ENCODE results near the gene RTN4R. TPM values are rescaled to one million over a fixed set of nuclear protein-coding genes. Genes with fewer than 3 reads are reported as not detected.
A peak's percentile ranks its signal among the peaks of the same experiment; 100 is the strongest.

Gene RTN4R
- total RNA-seq, 1 experiment from 2014 or later: 9.6 TPM

- no peak for TF ChIP-seq EZH2 (IDR thresholded peaks at IDR 0.05; ENCODE audit: borderline replicate concordance, low read depth, low read length, poor library complexity, severe bottlenecking)
- no peak for TF ChIP-seq CTCF (conservative IDR thresholded peaks at IDR 0.05; ENCODE audit: low read depth, low read length)
- peaks cover 39% of the 10 kb centered on the region for H3K4me1 ChIP-seq (ENCODE audit: insufficient read depth, low read length, poor library complexity, severe bottlenecking)
- no peaks in the 10 kb centered on the region for H3K9me3 ChIP-seq (ENCODE audit: low read depth, low read length, poor library complexity, severe bottlenecking)
- ChIA-PET CTCF (no interaction called here), POLR2A (ENCODE audit: low non-redundant PET) (no interaction called here)
- H3K36me3 ChIP-seq (ENCODE audit: insufficient read depth, low read length, poor library complexity, severe bottlenecking): no peaks in the 10 kb centered on the region
- DNase-seq (ENCODE audit: low spot score): no peak
- no TSS peak for BruUV-seq (replicated peaks)
- no peak overlapping the region for H3K4me3 ChIP-seq (ENCODE audit: low read depth, low read length, poor library complexity, severe bottlenecking)
- intact Hi-C loops (cut with micrococcal nuclease; ENCODE audit: unreplicated experiment): no loop called here
- H3K27ac ChIP-seq (ENCODE audit: low read depth, low read length, poor library complexity, severe bottlenecking): peak overlapping the region; percentile 16
- no peaks in the 10 kb centered on the region for H3K27me3 ChIP-seq (replicated peaks; ENCODE audit: insufficient read depth, low read depth, low read length, poor library complexity)
Measured at GRCh38 chr22:20203142-20203551, 65.0 kb downstream of the RTN4R start.

GRCh38 chr22:20201837-20202392, 66.2 kb downstream of the RTN4R start:
- CTCF ChIA-PET: no interaction called here
- H3K4me1 ChIP-seq (ENCODE audit: insufficient read depth, low read length, poor library complexity, severe bottlenecking): peaks cover 34% of the 10 kb centered on the region

GRCh38 chr22:20199906-20200305, 68.2 kb downstream of the RTN4R start:
- POLR2A ChIA-PET (ENCODE audit: low non-redundant PET): no interaction called here
- H3K36me3 ChIP-seq (ENCODE audit: insufficient read depth, low read length, poor library complexity, severe bottlenecking): no peaks in the 10 kb centered on the region
- no peak for DNase-seq (ENCODE audit: low spot score)
- intact Hi-C loops (cut with micrococcal nuclease; ENCODE audit: unreplicated experiment): no loop called here
- BruUV-seq (replicated peaks): no TSS peak
- no peak overlapping the region for H3K4me3 ChIP-seq (ENCODE audit: low read depth, low read length, poor library complexity, severe bottlenecking)
- H3K27me3 ChIP-seq (replicated peaks; ENCODE audit: insufficient read depth, low read depth, low read length, poor library complexity): no peaks in the 10 kb centered on the region
- H3K4me1 ChIP-seq (ENCODE audit: insufficient read depth, low read length, poor library complexity, severe bottlenecking): peaks cover 17% of the 10 kb centered on the region
- CTCF ChIA-PET: no interaction called here
- TF ChIP-seq CTCF (conservative IDR thresholded peaks at IDR 0.05; ENCODE audit: low read depth, low read length): no peak
- TF ChIP-seq EZH2 (IDR thresholded peaks at IDR 0.05; ENCODE audit: borderline replicate concordance, low read depth, low read length, poor library complexity, severe bottlenecking): no peak
- H3K27ac ChIP-seq (ENCODE audit: low read depth, low read length, poor library complexity, severe bottlenecking): no peak overlapping the region
- H3K9me3 ChIP-seq (ENCODE audit: low read depth, low read length, poor library complexity, severe bottlenecking): no peaks in the 10 kb centered on the region

More at GRCh38 chr22:20201837-20202392, 66.2 kb downstream of the RTN4R start:
- Histone ChIP-seq H3K27me3 (replicated peaks; ENCODE audit: insufficient read depth, low read depth, low read length, poor library complexity) (no peaks in the 10 kb centered on the region), H3K36me3 (ENCODE audit: insufficient read depth, low read length, poor library complexity, severe bottlenecking) (no peaks in the 10 kb centered on the region), H3K9me3 (ENCODE audit: low read depth, low read length, poor library complexity, severe bottlenecking) (no peaks in the 10 kb centered on the region), H3K4me3 (ENCODE audit: low read depth, low read length, poor library complexity, severe bottlenecking) (no peak overlapping the region), H3K27ac (ENCODE audit: low read depth, low read length, poor library complexity, severe bottlenecking) (no peak overlapping the region)
- no TSS peak for BruUV-seq (replicated peaks)
- no peak for TF ChIP-seq CTCF (conservative IDR thresholded peaks at IDR 0.05; ENCODE audit: low read depth, low read length)
- TF ChIP-seq EZH2 (IDR thresholded peaks at IDR 0.05; ENCODE audit: borderline replicate concordance, low read depth, low read length, poor library complexity, severe bottlenecking): no peak
- POLR2A ChIA-PET (ENCODE audit: low non-redundant PET): no interaction called here
- intact Hi-C loops (cut with micrococcal nuclease; ENCODE audit: unreplicated experiment): no loop called here
- DNase-seq (ENCODE audit: low spot score): no peak

Measured in A673 (cell line).